Measurements from ENCODE around the gene PFKFB1.

DNA sequence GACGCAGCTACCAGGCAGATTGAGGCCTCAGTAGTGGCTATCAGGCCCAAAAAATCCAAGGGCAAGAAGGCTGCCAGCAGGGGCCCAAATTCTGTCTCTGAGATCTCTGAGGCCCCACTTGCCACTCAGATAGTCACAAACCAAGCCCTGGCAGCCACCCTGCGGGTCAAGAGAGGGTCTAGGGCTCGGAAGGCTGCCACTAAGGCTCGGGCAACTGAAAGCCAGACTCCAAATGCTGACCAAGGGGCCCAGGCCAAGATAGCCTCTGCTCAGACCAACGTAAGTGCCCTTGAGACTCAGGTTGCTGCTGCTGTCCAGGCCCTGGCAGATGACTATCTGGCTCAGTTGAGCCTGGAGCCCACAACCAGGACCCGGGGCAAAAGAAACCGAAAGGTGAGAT lies 70.6 kb downstream of the PFKFB1 start:
- TF ChIP-seq, protein P1, sequence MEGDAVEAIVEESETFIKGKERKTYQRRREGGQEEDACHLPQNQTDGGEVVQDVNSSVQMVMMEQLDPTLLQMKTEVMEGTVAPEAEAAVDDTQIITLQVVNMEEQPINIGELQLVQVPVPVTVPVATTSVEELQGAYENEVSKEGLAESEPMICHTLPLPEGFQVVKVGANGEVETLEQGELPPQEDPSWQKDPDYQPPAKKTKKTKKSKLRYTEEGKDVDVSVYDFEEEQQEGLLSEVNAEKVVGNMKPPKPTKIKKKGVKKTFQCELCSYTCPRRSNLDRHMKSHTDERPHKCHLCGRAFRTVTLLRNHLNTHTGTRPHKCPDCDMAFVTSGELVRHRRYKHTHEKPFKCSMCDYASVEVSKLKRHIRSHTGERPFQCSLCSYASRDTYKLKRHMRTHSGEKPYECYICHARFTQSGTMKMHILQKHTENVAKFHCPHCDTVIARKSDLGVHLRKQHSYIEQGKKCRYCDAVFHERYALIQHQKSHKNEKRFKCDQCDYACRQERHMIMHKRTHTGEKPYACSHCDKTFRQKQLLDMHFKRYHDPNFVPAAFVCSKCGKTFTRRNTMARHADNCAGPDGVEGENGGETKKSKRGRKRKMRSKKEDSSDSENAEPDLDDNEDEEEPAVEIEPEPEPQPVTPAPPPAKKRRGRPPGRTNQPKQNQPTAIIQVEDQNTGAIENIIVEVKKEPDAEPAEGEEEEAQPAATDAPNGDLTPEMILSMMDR (IDR thresholded peaks at IDR 0.05), result no peak
- TF ChIP-seq POLR2A (IDR thresholded peaks at IDR 0.05), result no peak
